HTR-8/SVneo (cell line): ENCODE data around the gene DNAJC24.

Experiments
- DNase-seq: peaks from one replicate; pipeline ENCODE4 v3.0.0; 2011; ENCODE audit warnings: low spot score, mixed read lengths; ENCODE audit not compliant: insufficient read length
- FAIRE-seq: peaks from 2 replicates; lab custom pipeline; 2011; peaks lifted over from hg19 to GRCh38; lab: Jason Lieb, UNC

Gene DNAJC24

GRCh38 chr11:31478223-31478590 lies 108.5 kb downstream of the DNAJC24 start:
- FAIRE-seq (no peak), DNase-seq (no peak)

DNA sequence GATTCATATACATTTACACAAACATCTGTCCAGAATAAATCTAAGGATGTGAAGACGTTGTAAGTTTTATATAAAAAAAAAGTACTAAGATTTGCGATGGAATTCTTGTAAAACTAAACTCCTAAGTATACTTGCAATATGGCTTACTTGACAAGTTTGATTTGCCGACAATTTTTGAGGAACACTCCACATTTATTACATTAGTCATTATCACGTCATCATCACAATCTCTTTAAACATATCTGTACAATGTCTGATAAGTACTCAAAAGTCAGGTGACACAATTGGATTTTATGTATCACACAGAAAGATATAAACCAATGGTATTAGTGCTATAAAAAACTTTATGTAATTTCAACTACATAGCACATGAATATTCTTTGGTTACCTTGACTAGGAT lies 109.4 kb downstream of the DNAJC24 start:
- DNase-seq = no peak
- FAIRE-seq = no peak

GRCh38 chr11:31480930-31481329 lies 111.3 kb downstream of the DNAJC24 start:
- DNase-seq = no peak
- FAIRE-seq = no peak
